Fibroblast of skin of abdomen (primary cell): ENCODE results near the gene ADGRD1.
"Not testable (repeated sequence)": the region's sequence is repeated elsewhere in the genome, so short reads cannot be mapped to it uniquely, and the experiment has no call there.

ENCODE experiments used
- DNase-seq: peaks from one replicate; pipeline ENCODE4 v3.0.0-alpha.2; 2013

Gene ADGRD1

GRCh38 chr12:131123817-131124216, 170.1 kb downstream of the ADGRD1 start:
- no peak for DNase-seq

- DNase-seq = no peak
Measured at GRCh38 chr12:131124487-131125280, 171.0 kb downstream of the ADGRD1 start.

GRCh38 chr12:131126662-131127173, 173.0 kb downstream of the ADGRD1 start:
- no peak for DNase-seq

- no peak for DNase-seq
Measured at GRCh38 chr12:131128556-131128955, 174.8 kb downstream of the ADGRD1 start.

- DNase-seq = not testable (repeated sequence)
Measured at GRCh38 chr12:131128966-131129619, 175.4 kb downstream of the ADGRD1 start.

GRCh38 chr12:131129839-131130238, 176.1 kb downstream of the ADGRD1 start:
- no peak for DNase-seq

- no peak for DNase-seq
Measured at GRCh38 chr12:131130311-131130911, 176.7 kb downstream of the ADGRD1 start.

GRCh38 chr12:131131077-131131807, 177.5 kb downstream of the ADGRD1 start:
- no peak for DNase-seq

- no peak for DNase-seq
Measured at GRCh38 chr12:131131808-131132117, 178.1 kb downstream of the ADGRD1 start.

GRCh38 chr12:131132118-131132892, 178.6 kb downstream of the ADGRD1 start:
- DNase-seq = peak; percentile 75

GRCh38 chr12:131133015-131133905, 179.6 kb downstream of the ADGRD1 start:
- DNase-seq = no peak

- DNase-seq = no peak
Measured at GRCh38 chr12:131133994-131134393, 180.3 kb downstream of the ADGRD1 start.

GRCh38 chr12:131134523-131135310, 181.0 kb downstream of the ADGRD1 start:
- DNase-seq = no peak

- DNase-seq = no peak
Measured at GRCh38 chr12:131135311-131135785, 181.6 kb downstream of the ADGRD1 start.

GRCh38 chr12:131135786-131136538, 182.3 kb downstream of the ADGRD1 start:
- no peak for DNase-seq

GRCh38 chr12:131136539-131136872, 182.8 kb downstream of the ADGRD1 start:
- no peak for DNase-seq

- no peak for DNase-seq
Measured at GRCh38 chr12:131137009-131137835, 183.5 kb downstream of the ADGRD1 start.

GRCh38 chr12:131137836-131138637, 184.3 kb downstream of the ADGRD1 start:
- no peak for DNase-seq
